ENCODE data around the gene TTC22.
"Not testable (repeated sequence)": the region's sequence is repeated elsewhere in the genome, so short reads cannot be mapped to it uniquely, and the experiment has no call there.

TTC22 gene

DNA sequence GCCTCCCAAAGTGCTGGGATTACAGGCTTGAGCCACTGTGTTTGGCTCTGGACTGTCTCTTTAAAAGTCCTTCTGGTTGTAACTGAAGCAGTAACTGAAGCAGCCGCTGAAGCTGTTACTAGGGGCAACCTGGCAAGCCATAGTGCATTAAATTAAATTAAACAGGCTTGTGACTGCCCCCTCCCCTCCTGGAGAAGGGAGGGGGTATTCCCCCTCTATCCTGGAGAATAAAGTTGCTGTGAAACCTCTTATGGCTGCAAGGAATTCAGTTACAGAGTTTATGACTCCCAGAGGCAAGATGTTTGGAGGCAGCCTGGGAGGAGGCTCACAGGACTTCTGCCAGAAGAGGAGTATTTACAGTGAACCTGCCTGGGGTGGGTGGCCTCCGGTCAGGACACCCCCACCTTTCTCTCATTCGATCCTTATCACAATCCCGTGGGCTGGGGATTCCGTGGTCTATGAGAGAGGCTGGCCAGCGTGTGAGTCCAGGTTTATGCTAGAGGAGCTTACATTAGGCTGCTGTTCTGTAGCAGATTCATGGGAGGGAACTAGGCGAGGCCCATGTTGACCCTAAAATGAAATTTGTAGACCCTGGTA is 8.3 kb downstream of the TTC22 start:
- Mint-ChIP-seq H3K4me3 (no peak overlapping the region), H3K4me1 (ENCODE audit: low read depth) (peaks cover 18% of the 10 kb centered on the region), H3K36me3 (ENCODE audit: low read depth) (peaks cover 5% of the 10 kb centered on the region), H3K27ac (no peak overlapping the region), H3K27me3 (ENCODE audit: low read depth) (no peaks in the 10 kb centered on the region), H3K9me3 (no peaks in the 10 kb centered on the region)

GRCh38 chr1:54791880-54792522 is 9.1 kb downstream of the TTC22 start:
- no peak overlapping the region for H3K4me3 Mint-ChIP-seq
- H3K36me3 Mint-ChIP-seq (ENCODE audit: low read depth), result peaks cover 5% of the 10 kb centered on the region
- no peaks in the 10 kb centered on the region for H3K9me3 Mint-ChIP-seq
- H3K4me1 Mint-ChIP-seq (ENCODE audit: low read depth), result peaks cover 16% of the 10 kb centered on the region
- H3K27me3 Mint-ChIP-seq (ENCODE audit: low read depth), result no peaks in the 10 kb centered on the region
- no peak overlapping the region for H3K27ac Mint-ChIP-seq

DNA sequence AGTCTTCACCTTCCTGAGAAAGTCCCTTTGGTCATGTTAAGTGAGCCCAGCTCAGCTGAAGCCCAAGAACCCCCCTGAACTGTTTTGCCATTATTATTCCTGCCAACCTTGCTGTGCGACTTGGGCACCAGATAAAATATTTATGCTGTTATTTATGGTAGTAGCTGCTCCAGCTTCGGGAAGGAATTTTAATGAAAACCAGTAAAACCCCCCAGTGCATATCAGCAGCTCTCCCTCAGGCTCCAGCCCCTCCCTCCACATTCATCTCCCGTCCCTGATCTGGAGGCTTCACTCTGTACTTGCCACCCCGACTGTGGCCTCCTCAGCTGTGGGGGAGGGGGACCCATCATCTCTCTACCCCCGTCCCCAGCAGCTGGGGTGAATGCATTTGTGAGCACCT is 12.7 kb downstream of the TTC22 start:
- peaks cover 5% of the 10 kb centered on the region for H3K36me3 Mint-ChIP-seq (ENCODE audit: low read depth)
- peaks cover 2% of the 10 kb centered on the region for H3K4me1 Mint-ChIP-seq (ENCODE audit: low read depth)
- no peak overlapping the region for H3K27ac Mint-ChIP-seq
- no peaks in the 10 kb centered on the region for H3K27me3 Mint-ChIP-seq (ENCODE audit: low read depth)
- no peak overlapping the region for H3K4me3 Mint-ChIP-seq
- H3K9me3 Mint-ChIP-seq, result no peaks in the 10 kb centered on the region

DNA sequence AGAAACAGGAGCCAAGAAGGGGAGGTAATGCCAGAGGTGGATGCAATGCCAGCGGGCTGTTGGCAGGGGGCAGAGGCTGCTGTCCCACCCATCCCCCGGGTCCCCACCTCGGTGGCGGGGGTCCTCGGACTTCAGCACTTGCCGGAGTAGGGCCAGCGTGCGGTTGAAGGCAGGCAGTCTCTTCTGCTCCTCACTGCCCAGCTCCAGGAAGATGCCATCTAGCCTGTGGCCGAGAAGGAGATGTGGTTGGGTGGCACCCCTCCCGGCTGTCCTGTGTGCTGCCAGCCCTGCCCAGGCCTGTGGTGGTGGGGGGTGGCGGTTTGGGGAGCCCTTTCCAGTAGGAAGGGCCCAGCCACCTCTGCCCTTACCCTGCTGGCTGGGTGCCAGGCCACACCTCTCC is 13.5 kb downstream of the TTC22 start:
- no peak overlapping the region for H3K27ac Mint-ChIP-seq
- H3K36me3 Mint-ChIP-seq (ENCODE audit: low read depth), result peaks cover 9% of the 10 kb centered on the region

DNA sequence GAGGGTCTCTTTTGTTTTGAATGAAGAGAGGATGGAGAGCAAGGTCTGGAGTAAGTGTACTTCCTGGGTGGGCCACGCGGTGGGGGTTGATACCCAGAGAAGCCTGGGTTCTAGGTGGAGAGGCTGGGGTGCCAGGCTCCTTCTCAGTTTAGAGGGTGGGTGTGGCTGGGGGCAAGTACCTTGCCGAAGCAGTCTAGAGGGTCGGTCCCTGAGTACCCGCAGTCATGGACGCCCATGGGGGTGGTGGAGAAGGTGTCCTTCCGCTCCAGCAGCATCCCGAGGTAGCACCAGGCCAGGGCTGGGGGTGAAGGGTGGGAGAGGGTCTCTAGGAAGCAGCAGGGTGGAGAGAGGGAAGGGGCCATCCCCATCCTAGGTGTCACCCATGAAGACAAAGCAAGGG is 14.3 kb downstream of the TTC22 start:
- H3K27ac Mint-ChIP-seq, result no peak overlapping the region
- H3K36me3 Mint-ChIP-seq (ENCODE audit: low read depth), result peaks cover 12% of the 10 kb centered on the region

More for the DNA sequence above, 13.5 kb downstream of the TTC22 start:
- Mint-ChIP-seq H3K27me3 (ENCODE audit: low read depth) (no peaks in the 10 kb centered on the region), H3K9me3 (no peaks in the 10 kb centered on the region), H3K4me3 (no peak overlapping the region), H3K4me1 (ENCODE audit: low read depth) (peaks cover 3% of the 10 kb centered on the region)

DNA sequence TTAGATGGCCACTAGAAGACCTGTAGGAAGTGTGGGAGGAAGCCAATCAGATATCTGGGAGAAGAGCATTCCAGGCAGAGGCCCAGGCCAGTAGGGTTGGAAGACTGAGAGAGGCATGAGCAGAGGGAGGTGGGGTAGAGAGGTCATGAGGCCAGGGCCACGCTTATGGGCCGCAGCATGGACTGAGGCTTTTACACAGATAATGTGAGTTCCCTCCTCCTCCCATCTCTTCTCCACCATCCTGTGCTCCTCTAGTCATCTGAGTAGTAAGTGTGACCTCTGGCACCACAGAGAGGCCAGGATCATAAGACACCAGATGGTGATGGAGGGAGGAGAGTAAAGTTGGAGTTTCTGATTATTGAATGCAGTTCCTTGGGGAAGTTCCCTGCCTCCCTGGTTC is 17.1 kb downstream of the TTC22 start:
- Mint-ChIP-seq H3K36me3 (ENCODE audit: low read depth) (peaks cover 12% of the 10 kb centered on the region), H3K27me3 (ENCODE audit: low read depth) (no peaks in the 10 kb centered on the region), H3K4me3 (no peak overlapping the region), H3K27ac (no peak overlapping the region), H3K9me3 (no peaks in the 10 kb centered on the region), H3K4me1 (ENCODE audit: low read depth) (peaks cover 4% of the 10 kb centered on the region)

More for the DNA sequence above, 14.3 kb downstream of the TTC22 start:
- Mint-ChIP-seq H3K9me3 (no peaks in the 10 kb centered on the region), H3K27me3 (ENCODE audit: low read depth) (no peaks in the 10 kb centered on the region), H3K4me3 (no peak overlapping the region), H3K4me1 (ENCODE audit: low read depth) (peaks cover 4% of the 10 kb centered on the region)

DNA sequence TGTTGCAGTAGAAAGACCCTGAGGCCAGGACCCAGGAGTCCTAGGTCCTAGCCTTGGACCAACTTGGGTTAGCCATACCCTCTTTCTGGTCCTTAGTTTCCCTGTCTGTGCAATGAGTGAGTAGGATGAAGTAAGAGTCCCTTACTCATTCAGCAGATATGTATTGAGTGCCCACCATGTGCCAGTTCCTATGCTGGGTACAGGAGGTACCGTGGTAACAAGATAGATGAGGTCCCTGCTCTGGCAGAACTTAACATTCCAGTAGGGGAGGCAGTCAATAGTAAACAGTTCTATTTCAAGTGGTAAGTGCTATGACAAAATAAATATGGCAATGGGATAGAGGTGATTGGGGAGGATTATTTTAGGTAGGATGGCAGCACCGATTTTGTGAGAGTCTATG is 18.5 kb downstream of the TTC22 start:
- H3K36me3 Mint-ChIP-seq (ENCODE audit: low read depth), result peaks cover 12% of the 10 kb centered on the region
- H3K27ac Mint-ChIP-seq, result peak overlapping the region; percentile 55

GRCh38 chr1:54782156-54782555 is 19.0 kb downstream of the TTC22 start:
- no peaks in the 10 kb centered on the region for H3K9me3 Mint-ChIP-seq
- peaks cover 12% of the 10 kb centered on the region for H3K36me3 Mint-ChIP-seq (ENCODE audit: low read depth)
- H3K27me3 Mint-ChIP-seq (ENCODE audit: low read depth), result no peaks in the 10 kb centered on the region
- H3K4me3 Mint-ChIP-seq, result no peak overlapping the region
- peaks cover 4% of the 10 kb centered on the region for H3K4me1 Mint-ChIP-seq (ENCODE audit: low read depth)
- H3K27ac Mint-ChIP-seq, result no peak overlapping the region

More for the DNA sequence above, 18.5 kb downstream of the TTC22 start:
- Mint-ChIP-seq H3K9me3 (no peaks in the 10 kb centered on the region), H3K4me1 (ENCODE audit: low read depth) (peaks cover 4% of the 10 kb centered on the region), H3K27me3 (ENCODE audit: low read depth) (no peaks in the 10 kb centered on the region), H3K4me3 (no peak overlapping the region)

GRCh38 chr1:54781023-54781723 is 19.9 kb downstream of the TTC22 start:
- H3K4me3 Mint-ChIP-seq, result no peak overlapping the region
- H3K9me3 Mint-ChIP-seq, result no peaks in the 10 kb centered on the region
- no peak overlapping the region for H3K27ac Mint-ChIP-seq
- H3K36me3 Mint-ChIP-seq (ENCODE audit: low read depth), result peaks cover 9% of the 10 kb centered on the region
- no peaks in the 10 kb centered on the region for H3K27me3 Mint-ChIP-seq (ENCODE audit: low read depth)
- H3K4me1 Mint-ChIP-seq (ENCODE audit: low read depth), result peaks cover 3% of the 10 kb centered on the region

- Mint-ChIP-seq H3K36me3 (ENCODE audit: low read depth) (peaks cover 3% of the 10 kb centered on the region), H3K9me3 (no peaks in the 10 kb centered on the region), H3K4me3 (no peak overlapping the region), H3K27ac (no peak overlapping the region), H3K27me3 (ENCODE audit: low read depth) (no peaks in the 10 kb centered on the region), H3K4me1 (ENCODE audit: low read depth) (peaks cover under 1% of the 10 kb centered on the region)
These were observed 23.7 kb downstream of the TTC22 start for GRCh38 chr1:54777431-54777830.

DNA sequence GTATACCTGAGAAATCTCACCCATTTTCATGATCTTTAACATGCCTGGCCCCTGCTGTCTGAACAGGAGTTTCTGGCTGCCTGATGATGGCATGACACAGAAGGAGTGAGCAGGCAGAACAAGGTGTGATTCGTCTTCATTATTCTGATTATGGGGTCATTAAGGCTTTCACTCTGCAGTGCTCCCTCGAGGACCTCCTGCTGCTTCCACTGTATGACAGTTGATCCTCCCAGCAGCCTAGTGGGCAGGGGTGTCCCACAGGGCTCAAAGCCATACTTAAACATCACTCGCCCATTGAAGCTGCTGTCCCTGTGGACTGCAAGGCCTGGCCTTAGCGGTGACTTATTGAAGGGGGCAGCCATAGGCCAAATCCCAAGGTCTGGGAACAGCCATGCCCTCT is 24.1 kb downstream of the TTC22 start:
- H3K27ac Mint-ChIP-seq, result no peak overlapping the region
- H3K27me3 Mint-ChIP-seq (ENCODE audit: low read depth), result no peaks in the 10 kb centered on the region
- no peaks in the 10 kb centered on the region for H3K9me3 Mint-ChIP-seq
- H3K36me3 Mint-ChIP-seq (ENCODE audit: low read depth), result peaks cover 2% of the 10 kb centered on the region
- no peaks in the 10 kb centered on the region for H3K4me1 Mint-ChIP-seq (ENCODE audit: low read depth)
- no peak overlapping the region for H3K4me3 Mint-ChIP-seq

DNA sequence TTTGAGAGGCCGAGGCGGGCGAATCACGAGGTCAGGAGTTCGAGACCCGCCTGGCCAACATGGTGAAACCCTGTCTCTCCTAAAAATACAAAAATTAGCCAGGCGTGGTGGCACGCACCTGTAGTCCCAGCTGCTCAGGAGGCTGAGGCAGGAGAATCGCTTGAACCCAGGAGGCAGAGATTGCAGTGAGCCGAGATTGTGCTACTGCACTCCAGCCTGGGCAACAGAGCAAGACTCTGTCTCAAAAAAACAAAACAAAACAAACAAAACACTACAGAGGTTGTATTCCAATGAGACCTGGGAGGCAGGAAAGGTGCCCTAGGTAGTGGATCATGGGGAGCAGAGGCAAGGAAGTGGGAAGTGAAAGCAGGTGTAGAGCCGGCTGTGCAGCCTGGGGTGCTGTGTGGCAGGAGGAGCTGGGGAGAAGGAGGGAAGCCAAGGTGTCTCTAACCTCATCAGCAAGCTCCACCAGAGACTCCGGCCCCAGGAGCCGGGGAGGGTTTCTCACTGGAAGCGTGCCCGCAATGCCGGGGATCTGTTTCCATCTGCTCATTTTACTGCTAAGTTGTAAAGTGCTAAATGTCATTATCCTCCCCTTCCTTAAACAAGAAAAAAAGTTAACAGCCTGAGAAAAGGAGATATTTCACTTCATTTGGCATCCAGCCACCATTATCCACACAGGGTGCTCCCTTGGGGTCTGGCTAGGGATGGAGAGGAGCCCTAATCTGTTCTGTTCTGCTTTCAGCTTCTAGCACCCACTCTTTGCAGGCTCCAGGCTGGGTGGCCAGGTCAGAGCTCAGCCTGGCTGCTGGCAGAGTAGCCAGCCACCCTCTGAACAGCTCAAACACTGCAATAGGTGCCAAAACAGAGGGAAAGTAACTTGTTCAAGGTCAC is 25.0 kb downstream of the TTC22 start:
- H3K9me3 Mint-ChIP-seq; H3K27me3 Mint-ChIP-seq (ENCODE audit: low read depth); H3K4me3 Mint-ChIP-seq; H3K27ac Mint-ChIP-seq; H3K36me3 Mint-ChIP-seq (ENCODE audit: low read depth); H3K4me1 Mint-ChIP-seq (ENCODE audit: low read depth): not testable (repeated sequence)

GRCh38 chr1:54774820-54775498 is 26.2 kb downstream of the TTC22 start:
- no peak overlapping the region for H3K27ac Mint-ChIP-seq
- no peaks in the 10 kb centered on the region for H3K9me3 Mint-ChIP-seq
- no peaks in the 10 kb centered on the region for H3K36me3 Mint-ChIP-seq (ENCODE audit: low read depth)
- H3K27me3 Mint-ChIP-seq (ENCODE audit: low read depth), result no peaks in the 10 kb centered on the region
- H3K4me3 Mint-ChIP-seq, result no peak overlapping the region
- no peaks in the 10 kb centered on the region for H3K4me1 Mint-ChIP-seq (ENCODE audit: low read depth)

GRCh38 chr1:54772951-54773350 is 28.2 kb downstream of the TTC22 start:
- Mint-ChIP-seq H3K4me3 (no peak overlapping the region), H3K27me3 (ENCODE audit: low read depth) (no peaks in the 10 kb centered on the region), H3K9me3 (no peaks in the 10 kb centered on the region), H3K27ac (no peak overlapping the region), H3K36me3 (ENCODE audit: low read depth) (no peaks in the 10 kb centered on the region), H3K4me1 (ENCODE audit: low read depth) (no peaks in the 10 kb centered on the region)

All from T-helper 1 cell treated with Interleukin-12 subunit alpha and Interleukin-12 subunit beta and Interleukin-4 antibody, amounts not matched to agents 30 μg/mL and 1 μg/mL, for 36 hours (primary cell).